Epithelial cell of proximal tubule (primary cell): ENCODE data around the gene DNAI4. TPM values are rescaled to one million over a fixed set of nuclear protein-coding genes. Genes with fewer than 3 reads are reported as not detected.
"Not testable (repeated sequence)": the region's sequence is repeated elsewhere in the genome, so short reads cannot be mapped to it uniquely, and the experiment has no call there.

ENCODE experiments used
- DNase-seq: peaks from one replicate; pipeline ENCODE4 v3.0.0-alpha.2; 2011; ENCODE audit warnings: low read depth
- H3K4me3 ChIP-seq: 2 replicates; pipeline ENCODE4 v1.5.1; 2011; ENCODE audit warnings: low read depth, mild to moderate bottlenecking, low read length
- CTCF ChIP-seq: conservative IDR thresholded peaks from 2 replicates; pipeline ENCODE4 v1.5.1; 2012; ENCODE audit warnings: low read depth, mild to moderate bottlenecking, low read length
- total RNA-seq: library from RNA; depleted of rRNA; stranded (reverse); fragments of >200 nt; gene quantifications from 2 replicates; pipeline ENCODE4 v1.2.3, GENCODE V29; 2015

DNAI4 gene
- total RNA-seq, 1 donor from 2014 or later, result 7.1 TPM

GRCh38 chr1:66917476-66917875 is 7.2 kb downstream of the DNAI4 start:
- no peak for DNase-seq
- H3K4me3 ChIP-seq, result no peak overlapping the region
- no peak for TF ChIP-seq CTCF

GRCh38 chr1:66916320-66916719 is 8.3 kb downstream of the DNAI4 start:
- no peak for DNase-seq
- TF ChIP-seq CTCF, result no peak

GRCh38 chr1:66915203-66915602 is 9.5 kb downstream of the DNAI4 start:
- not testable (repeated sequence) for DNase-seq, H3K4me3 ChIP-seq

More at GRCh38 chr1:66916320-66916719, 8.3 kb downstream of the DNAI4 start:
- H3K4me3 ChIP-seq, result no peak overlapping the region

- no peak overlapping the region for H3K4me3 ChIP-seq
- DNase-seq, result no peak
- no peak for TF ChIP-seq CTCF
Observed at GRCh38 chr1:66893712-66894111, 30.9 kb downstream of the DNAI4 start.

- no peak for DNase-seq
- TF ChIP-seq CTCF, result no peak
- no peak overlapping the region for H3K4me3 ChIP-seq
Observed at GRCh38 chr1:66890621-66891020, 34.0 kb downstream of the DNAI4 start.

- no peak for TF ChIP-seq CTCF
- no peak overlapping the region for H3K4me3 ChIP-seq
- no peak for DNase-seq
Observed at GRCh38 chr1:66889030-66889429, 35.6 kb downstream of the DNAI4 start.

- DNase-seq, result no peak
- H3K4me3 ChIP-seq, result no peak overlapping the region
- TF ChIP-seq CTCF, result peak; percentile 11
Observed at GRCh38 chr1:66876664-66877063, 48.0 kb downstream of the DNAI4 start.

GRCh38 chr1:66873111-66873510 is 51.5 kb downstream of the DNAI4 start:
- TF ChIP-seq CTCF, result no peak
- H3K4me3 ChIP-seq, result no peak overlapping the region
- DNase-seq, result no peak

GRCh38 chr1:66872024-66872423 is 52.6 kb downstream of the DNAI4 start:
- H3K4me3 ChIP-seq, DNase-seq: not testable (repeated sequence)
